GM18867 (cell line): ENCODE measurements around the gene MGAT4A.

ENCODE experiments used
- ATAC-seq: cut with Tn5 transposase; IDR thresholded peaks from one replicate; pipeline ENCODE4 v1.9.1; 2021; ENCODE audit warnings: mild to moderate bottlenecking, moderate library complexity; ENCODE audit not compliant: unreplicated experiment

MGAT4A gene

DNA sequence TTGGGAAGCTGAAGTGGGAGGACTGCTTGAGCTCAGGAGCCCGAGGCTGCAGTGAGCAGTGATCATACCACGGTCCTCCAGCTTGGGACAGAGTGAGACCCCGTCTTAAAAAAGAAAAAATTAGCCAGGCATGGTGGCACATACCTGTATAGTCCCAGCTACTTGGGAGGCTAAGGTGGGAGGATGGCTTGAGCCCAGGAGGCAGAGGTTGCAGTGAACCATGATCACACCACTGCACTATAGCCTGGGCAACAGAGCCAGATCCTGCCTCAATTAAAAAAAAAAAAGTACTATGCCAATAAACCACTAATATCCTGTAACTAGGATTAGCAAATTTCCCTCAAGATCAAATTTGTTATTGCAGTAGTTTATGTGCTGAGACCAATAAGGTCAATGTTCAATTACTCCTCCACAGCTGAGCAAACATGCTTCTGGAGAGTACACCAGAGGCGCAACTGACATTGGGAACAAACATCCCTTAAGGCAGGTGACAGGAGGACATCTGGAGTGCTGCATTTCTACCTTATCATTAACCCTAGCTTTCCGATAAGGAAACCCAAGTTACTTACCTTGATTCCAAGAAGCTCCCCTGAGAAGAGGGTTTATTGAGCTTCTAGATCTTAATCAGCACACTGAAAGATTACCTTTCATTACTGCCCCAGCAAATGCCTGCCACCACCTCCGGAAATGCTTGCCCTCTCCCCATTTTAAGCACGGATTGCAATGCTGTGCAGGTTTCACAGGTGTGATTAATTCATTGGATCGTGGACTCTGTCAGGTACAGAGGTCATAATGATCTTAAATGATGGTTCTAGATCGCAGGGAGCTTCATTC is 26.2 kb downstream of the MGAT4A start:
- ATAC-seq: no peak

DNA sequence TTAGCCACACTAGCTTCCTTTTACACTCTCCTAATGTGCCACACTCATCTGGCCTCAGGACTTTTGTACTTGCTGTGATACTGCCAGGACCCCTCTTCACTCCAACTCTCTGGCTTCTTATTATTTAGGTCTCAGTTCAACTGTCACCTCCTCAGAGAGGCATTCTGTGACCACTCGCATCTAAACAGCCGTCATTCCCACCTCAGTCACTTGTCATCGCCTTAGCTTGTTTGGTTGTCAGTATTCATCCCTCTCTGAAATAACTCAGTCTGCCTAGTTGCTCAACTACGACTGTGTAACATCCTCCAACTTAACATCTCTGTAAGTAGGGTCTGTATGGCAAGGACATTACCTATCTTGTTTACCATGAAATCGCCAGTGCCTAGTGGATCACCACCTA is 27.2 kb downstream of the MGAT4A start:
- ATAC-seq: no peak

DNA sequence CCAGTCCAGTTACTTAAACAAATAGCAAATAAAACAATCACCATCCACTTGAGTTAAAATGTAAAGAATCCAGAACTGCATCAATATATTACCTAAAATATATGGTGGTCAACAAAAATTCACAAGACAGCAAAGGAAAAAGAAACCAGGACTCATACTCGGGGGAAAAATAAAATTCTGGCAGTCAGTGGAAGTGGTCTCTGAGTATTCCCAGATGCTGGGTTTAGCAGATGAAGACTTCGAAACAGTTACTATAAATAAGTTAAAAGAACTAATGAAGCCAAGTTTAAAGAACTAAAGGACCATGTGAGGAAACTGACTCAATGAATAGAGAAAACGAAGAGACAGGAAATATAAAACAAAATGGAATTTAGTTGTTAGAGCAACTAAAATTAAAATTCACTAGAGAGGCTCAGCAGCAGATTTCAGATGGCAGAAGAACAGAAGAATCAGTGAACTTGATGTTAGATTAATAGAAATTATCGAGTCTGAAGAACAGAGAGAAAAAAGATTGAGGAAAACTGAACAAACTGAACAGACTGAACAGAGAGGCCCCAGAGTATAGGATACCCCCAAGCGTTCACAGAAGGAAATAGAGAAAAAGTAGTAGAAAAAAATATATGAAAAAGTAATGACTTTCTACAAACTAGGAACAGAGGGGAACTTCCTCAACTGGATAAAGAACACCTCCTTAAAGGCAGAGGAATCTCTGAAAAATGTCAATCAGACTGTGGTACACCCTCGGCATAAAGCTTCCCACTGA is 27.9 kb downstream of the MGAT4A start:
- no peak for ATAC-seq

DNA sequence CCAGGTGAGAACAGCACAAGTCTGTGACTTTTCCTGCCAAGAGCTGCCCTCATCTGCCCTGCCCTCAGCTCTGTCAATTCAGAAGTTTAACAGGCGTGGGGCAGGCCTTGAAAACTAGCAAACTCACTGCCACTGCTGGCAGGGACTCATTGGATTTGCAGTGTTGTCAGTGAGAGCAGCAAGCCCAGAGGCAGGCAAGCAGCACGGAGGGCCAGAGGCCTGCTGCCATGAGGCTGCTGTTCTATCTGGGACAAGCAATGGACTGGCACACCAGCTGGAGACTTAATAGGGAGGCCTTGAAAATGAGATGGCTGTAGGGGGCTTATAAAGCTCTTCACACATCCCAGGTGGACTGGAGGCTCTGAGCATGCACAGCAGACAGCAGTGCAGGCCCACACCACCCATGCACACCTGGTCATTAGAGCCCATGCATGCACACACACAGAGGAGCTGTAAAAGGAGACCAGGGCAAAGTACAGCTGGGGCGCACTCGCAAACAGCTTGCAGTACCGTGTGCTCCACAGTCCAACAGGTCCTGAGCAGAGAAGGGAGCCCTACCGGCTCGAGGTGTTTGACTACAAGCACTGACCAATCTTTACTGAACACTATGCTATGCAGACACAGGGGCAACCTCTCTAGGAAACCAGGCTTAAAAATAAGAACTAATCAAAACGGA is 28.7 kb downstream of the MGAT4A start:
- no peak for ATAC-seq

DNA sequence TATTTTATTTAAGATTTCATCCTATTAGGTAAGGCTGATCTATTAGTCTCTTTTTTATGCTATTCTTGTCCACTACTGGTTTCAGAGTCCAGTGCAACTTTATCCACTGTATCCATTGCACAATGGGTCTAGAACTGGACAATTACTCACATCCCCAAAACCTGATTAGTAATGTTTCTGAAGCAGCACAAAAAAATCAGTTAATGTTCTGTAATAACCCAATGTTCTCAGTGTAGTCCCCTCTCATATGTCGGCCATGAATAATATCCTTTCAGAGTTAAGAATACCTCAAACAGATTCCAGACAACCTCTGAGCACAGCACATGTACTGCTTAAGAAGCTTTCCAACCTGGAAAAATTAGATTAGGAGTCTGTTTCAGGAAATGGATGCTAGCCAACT is 29.7 kb downstream of the MGAT4A start:
- ATAC-seq: no peak

DNA sequence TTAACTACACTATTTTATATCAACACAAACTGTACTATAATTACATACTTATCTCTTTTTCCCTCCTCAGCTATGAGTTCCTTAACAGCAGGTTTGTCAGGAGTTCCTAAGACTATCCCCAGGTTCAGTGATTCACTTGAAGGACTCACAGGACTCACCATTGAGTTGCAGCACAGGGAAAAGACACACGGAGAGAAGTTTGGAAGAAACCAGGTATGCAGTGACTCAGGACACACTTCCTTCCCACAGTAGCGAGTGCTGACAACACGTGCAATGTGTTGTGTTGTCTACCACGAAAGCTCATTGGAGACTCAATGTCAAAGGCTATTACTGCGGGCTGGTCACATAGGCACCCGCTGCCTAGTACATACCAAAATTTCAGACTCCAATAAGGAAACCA is 32.0 kb downstream of the MGAT4A start:
- ATAC-seq: no peak

DNA sequence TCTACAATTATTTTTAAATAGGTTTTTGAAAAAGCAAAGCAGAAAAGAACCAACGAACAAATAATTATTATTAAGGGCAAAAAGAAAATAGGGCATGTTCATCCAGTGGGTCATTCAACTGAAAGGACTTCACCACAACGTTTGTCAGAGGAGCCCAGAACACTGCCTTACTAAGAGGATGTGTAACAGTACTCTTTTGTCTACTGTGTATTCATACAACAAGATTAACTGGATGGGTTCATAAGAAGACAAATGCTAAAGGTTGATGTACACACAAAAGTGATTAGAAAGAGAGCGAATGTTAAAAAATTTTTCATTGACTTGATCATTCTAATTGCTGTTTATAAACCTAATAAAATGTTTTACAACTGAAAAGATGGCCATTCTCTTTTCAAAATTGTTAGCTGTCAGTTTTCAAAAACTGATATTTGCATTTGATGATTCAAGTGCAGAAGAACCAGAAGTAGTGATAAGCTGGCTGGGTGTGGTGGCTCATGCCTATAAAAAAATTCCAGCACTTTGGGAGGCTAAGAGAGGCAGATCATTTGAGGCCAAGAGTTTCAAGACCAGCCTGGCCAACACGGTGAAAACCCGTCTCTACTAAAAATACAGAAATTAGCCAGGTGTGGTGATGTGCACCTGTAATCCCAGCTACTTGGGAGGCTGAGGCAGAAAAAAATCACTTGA is 33.1 kb downstream of the MGAT4A start:
- no peak for ATAC-seq

DNA sequence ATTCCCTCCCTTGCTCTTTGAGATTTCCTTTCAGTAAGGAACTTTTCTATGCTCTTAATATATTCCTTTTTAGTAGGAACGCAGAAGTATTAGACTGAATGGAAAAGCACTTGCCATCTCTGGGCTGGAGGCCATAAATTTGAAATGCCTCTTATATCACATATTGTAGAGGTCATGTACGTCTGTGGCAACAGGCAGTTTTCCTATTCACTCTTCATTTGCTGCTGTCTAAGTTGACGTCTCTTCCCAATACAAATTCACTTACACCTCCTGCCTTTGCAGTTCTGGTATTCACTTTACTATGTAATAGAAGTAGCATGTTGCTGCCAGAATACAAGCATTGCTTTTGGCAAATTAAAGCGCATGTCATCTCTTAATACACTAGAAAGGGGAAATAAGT is 34.7 kb downstream of the MGAT4A start:
- ATAC-seq: no peak

DNA sequence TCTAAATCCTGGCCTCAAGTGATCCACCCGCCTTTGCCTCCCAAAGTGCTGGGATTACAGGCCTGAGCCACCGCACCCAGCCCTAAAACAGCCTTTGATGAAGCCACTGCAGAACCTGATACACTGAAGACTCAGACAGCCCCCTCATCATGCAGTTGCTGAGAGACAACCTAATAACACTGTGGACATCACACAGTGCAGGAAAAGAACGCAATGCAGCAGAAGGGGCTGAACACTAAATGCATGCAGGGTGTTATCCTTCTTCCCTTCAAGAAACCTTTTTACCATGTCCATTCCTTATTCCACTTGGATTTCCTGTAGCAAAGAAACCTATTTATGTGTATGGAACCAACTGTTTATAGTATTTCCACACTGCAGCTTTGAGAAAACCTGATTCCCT is 35.7 kb downstream of the MGAT4A start:
- ATAC-seq: no peak

DNA sequence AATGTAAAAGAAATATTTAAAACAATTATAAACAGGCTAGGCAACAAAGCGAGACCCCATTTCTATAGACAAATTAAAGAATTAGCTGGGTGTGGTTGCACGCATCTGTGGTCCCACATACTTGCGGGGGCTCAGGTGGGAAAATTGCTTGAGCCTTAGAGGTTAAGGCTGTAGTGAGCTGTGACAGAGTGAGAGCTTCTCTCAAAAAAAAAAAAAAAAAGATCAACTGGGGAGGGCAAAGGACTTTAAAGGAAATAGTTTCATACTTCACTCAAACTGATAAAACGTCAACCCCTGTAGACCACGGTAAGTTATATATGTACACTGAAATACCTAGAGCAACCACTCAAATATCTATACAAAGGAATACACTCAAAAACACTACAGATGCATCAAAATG is 37.5 kb downstream of the MGAT4A start:
- ATAC-seq: no peak

DNA sequence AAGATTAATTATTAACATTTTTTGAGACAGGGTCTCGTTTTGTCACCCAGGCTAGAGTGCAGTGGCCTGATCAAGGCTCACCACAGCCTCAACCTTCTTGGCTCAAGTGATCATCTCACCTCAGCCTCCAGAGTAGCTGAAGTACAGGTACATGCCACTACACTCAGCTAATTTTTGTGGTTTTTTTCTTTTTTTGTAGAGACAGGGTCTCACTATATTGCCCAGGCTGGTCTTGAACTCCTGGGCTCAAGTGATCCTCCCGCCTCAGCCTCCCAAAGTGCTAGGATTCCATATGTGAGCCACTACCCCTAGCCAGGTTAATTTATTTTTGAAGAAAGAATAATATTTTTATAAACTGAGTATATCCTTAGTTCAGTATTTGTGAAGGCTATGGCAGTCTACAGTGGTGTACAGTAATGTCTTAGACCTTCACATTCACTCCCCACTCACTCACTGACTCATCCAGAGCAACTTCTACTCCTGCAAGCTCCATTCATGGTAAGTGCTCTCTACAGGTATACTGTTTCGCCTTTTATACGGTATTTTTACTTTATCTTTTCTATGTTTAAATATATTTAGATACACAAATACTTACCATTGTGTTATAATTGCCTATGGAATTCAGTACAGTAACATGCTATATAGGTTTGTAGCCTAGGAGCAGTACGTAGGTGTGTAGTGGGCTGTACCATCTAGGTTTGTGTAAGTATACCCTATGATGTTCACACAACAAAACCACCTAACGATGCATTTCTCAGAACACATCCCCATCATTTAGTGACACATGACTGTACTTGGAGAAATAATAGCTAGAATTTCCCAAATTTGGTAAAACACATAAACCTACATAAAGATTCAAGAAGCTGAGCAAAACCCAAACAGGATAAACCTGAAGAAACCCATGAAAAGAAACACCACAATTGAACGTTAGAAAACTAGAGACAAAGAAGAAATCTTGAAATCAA is 38.6 kb downstream of the MGAT4A start:
- ATAC-seq: no peak

DNA sequence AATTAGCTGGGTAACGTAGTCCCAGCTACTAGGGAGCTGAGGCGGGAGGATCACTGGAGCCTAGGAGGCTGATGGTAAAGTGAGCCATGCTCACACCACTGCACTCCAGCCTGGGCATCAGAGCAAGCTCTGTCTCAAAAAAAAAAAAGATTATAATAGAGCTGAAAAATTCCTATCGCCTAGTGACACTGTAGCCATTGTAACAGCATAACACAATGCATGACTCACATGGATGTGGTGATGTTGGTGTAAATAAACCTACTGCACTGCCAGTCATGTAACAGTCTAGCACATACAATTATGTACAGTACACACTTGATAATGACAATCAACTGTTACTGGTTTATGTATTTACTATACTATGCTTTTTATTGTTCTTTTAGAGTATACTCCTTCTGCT is 39.6 kb downstream of the MGAT4A start:
- ATAC-seq: no peak

DNA sequence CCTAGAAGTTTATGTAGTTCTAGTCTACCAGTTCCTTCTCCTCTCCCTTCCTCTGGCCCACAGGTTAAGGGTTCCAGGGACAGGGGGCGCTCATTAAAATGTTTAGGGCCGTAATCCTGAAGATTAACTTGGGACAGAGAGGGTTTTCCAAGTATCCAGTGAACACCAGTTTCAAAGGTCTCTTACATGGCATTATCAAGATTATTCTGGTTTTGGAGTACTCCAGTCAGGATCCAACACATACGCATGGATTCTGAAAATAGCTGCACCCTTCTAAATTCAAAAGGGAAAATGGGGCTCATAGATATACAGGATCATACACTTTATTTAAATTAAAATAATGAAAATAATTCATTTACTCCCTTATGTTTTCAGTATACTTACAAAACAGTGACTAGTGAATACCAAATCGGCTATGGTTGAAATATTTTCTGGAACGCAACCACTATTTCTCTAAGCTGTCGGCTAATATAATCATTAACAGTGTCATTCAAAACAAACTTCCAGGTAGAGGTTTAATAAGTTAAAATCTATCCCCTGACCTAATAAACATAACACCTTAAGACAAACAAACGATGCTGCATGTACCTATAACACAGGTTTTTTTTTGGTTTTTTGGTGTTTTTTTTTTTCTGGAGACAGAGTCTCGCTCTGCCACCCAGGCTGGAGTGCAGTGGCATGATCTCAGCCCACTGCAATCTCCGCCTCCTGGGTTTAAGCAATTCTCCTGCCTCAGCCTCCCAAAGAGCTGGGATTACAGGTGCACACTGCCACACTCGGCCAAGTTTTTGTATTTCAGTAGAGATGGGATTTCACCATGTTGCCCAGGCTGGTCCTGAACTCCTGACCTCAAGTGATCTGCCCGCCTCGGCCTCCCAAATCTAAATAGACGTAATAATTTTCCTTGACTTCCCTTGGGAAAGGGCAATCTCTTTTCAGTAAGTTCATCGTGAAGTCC is 44.7 kb downstream of the MGAT4A start:
- no peak for ATAC-seq

DNA sequence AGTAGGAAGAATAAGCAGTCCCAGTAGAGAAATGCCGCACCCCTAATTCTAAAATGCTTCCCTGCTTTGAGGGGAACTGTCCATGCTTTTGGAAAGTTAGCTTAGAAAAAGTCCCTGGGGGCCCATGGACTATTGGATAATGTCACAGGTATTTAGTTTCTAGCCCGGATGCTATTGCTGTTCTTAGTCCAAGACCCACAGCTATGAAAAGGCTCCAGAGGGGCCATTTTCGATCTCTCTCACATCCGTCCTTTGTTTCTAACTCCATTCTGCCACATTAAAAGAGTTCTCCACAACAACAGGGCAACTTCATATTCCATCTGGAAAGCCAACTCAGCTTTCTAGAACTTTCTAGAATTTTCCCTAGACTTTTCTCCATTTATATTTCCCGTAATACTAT is 47.2 kb downstream of the MGAT4A start:
- no peak for ATAC-seq

DNA sequence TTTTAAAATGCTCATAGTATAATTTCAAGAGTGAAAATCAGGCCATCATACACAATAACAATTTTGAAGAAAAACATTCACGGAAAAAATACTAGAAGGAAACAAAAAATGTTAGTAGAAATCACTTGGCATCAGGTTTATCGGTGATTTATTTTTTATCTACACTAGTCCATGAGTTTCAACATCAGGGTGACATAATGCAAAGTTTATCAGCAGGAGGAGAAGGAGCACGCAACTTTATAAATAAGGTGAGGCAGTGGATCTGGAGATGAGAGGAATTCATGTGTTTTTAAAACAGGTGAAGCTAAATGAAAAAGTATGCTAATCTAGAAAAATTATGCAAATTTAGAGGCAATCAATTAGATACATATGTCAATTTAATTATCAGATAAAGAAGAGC is 54.2 kb downstream of the MGAT4A start:
- no peak for ATAC-seq

DNA sequence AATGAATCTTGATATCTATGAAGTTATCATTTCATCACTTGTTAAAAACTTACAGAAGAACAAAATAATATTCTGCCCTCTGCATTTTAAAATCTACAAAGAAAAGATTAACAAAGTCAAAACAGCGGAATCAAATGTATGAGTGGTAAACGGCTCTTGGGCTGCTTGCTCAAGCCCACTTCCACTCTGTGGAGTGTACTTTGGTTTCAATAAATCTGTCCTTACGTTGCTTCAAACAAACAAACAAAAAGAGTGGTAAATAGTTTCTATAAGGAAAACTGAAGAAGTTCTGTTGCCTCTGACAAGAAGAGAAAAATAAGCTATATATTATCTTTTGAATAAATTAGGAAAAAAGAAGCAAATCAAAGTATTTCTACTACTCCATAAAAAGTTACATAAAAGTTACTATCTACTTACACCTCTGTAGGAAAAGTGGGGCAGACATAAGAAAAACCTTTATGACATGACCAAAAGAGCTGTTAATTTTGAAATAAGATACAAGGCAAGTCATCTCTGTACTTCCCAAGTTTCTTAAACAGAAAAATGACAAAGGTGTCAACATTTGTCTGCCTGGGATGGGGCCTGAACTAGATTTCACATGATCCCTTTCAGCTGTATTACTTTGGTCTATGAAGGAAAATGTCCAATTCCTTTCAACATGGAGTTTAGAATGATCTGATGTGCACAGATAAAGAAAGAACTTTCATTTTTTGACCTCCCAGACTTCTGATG is 56.5 kb downstream of the MGAT4A start:
- ATAC-seq: no peak

DNA sequence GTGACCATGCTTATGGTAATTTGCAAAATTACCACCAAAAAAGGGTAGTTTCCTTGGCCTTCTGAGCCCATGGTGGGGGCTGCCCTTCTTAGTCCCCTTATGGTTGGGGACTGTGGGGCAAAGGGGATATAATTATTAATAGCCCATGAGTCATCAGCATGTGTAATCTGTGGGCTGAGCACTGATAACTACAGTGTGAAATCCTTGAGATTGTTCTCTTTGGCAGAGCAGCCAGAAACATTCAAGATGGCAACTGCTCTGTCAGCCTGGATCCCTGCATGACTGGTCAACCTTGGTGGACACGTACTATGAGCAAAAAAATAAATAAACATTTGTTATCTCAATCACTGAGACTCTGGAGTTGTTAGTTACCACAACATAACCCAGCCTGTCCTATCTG is 61.3 kb downstream of the MGAT4A start:
- no peak for ATAC-seq

DNA sequence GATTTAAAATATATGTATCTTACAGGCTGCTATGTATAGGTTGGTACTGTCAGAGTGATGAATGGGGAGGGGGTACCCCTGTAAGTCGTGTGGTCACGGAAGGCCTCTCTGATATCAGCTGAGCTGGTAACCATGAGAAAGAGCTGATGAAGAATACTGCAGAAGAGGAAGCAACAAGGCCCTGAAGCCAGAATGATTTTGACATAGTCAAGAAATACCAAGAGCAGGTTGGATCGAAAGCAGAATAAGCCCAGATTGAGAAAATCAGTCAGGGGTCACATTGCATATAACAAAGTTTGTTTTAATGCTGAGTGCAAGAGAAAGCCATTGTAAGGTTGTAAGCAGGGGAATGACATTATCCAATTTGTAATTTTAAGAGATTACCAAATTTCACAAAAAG is 65.3 kb downstream of the MGAT4A start:
- no peak for ATAC-seq
